HG02571 (cell line): ENCODE measurements around the gene IFNAR2.

Experiments used
- ATAC-seq: cut with Tn5 transposase; IDR thresholded peaks from one replicate; pipeline ENCODE4 v1.9.1; 2021; ENCODE audit warnings: mild to moderate bottlenecking, moderate library complexity; ENCODE audit not compliant: unreplicated experiment

IFNAR2 gene

DNA sequence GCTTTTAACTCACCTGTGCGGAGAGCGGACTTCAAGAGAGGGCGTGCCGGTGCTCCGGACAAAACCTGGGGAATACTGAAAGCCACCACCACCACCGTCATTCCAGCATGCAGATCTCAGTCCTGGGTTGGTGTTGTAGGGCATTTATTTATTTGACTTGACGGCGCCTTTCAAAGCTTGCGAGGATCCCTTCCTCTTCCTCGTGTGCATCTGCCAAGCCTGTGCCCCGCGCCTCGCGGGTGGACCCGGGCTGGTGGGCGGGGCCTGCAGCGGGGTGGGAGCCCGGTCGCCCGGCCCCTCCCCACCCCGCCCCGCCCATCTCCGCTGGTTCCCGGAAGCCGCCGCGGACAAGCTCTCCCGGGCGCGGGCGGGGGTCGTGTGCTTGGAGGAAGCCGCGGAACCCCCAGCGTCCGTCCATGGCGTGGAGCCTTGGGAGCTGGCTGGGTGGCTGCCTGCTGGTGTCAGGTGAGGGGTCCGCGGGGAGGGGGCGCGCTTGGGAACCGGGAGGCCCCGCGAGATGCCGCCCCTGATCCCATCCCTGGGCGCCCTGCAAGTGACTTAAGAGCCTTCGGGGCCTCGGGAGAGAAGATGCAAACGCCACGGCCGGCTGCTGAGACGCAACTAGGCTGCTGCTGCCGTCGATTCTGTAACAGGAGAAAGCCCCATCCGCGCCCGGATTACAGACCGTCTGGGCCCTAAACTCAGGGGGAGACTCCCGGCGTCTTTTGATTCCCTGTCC is 36.5 kb downstream of the IFNAR2 start, which contains the start of gene IL10RB:
Gene IL10RB (plus strand): TSS at position 318 of the 739 bp plus-strand sequence. CDS start 99 bp downstream, at position 417.
- peak; percentile 44 for ATAC-seq

DNA sequence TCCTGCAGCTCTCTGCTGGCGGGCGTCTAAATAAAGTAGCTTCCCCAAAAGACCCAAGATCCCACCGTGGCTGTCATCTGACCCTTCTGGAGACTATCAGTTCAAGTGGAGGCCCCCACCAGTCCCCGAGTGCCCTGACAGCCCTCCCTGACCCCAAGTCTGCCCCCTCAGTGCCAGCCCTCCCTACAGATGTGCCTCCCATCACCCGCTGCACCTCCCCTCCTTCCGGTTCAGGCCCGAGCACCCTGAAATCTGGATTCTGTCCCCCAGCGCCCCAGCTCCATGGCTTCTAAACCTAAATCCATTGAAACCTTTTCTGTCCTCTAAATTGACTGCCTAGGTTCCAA is 37.0 kb downstream of the IFNAR2 start:
- ATAC-seq: no peak

GRCh38 chr21:33267250-33267649 is 37.5 kb downstream of the IFNAR2 start:
- no peak for ATAC-seq

- peak; percentile 20 for ATAC-seq
These were observed 38.6 kb downstream of the IFNAR2 start for GRCh38 chr21:33268393-33268736.

DNA sequence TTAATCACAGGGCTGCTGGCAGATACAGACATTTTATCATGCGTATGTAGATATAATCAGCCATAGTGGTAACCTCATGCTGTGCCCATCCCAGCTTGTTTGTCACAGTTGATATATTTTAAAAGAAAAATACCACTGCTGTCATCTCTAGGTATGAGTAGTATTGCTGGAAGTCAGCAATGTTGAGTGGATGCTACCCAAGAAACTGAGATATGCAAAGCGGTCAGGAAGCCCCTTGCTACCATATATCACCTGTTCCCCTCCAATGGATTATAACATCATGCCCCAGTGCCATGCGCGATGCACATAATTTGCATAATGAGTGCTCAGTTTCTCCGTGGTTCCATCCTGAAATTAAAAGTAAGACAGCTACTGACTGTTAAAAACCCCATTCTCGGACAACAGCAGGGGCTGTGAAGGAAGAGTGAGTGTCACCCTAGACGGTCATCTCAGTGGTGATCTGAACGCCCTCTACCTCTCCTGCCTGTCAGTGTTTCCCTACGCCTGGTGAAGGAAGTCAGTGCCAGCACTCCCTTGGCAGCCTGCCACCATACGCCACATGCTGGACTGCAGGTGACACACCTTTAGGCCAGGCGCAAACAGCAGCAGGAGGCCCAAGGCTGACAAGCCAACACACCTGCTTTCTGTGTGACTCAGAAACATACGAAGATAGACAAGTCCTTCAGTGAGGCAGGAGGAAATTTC is 39.2 kb downstream of the IFNAR2 start:
- peak; percentile 54 for ATAC-seq

DNA sequence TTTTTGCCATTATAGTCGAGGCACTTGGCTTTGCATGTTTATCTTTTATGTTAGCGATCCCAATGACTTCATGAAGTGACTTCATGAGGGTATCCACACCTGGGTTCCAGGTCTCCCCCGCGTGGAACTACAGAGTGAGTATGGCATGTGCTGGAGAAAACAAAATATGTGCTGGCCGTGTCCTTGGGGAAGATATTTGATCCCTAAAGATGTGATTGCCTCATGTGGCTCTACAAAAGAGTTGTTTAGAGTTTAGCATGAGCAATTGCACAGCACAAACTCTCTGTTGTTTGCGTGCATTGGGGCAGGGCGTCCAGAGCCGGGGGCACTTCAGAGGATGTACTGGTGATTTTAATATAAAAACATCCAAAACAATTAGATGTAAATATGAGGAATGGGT is 41.2 kb downstream of the IFNAR2 start:
- ATAC-seq: no peak

DNA sequence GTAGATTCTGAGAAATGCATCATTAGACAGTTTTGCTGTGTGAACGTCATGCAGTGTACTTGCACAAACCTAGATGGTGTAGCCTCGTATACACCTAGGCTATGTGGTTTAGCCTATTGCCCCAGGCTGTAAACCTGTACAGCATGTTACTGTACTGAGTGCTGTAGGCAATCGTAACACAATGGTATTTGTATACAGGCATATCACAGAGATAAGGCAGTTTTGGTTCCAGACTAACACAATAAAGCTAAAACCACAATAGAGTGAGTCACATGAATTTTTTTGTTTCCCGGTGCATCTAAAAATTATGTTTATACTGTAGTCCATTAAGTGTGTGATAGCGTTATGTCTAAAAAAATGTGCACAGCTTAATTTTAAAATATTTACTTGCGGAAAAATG is 43.3 kb downstream of the IFNAR2 start:
- no peak for ATAC-seq

DNA sequence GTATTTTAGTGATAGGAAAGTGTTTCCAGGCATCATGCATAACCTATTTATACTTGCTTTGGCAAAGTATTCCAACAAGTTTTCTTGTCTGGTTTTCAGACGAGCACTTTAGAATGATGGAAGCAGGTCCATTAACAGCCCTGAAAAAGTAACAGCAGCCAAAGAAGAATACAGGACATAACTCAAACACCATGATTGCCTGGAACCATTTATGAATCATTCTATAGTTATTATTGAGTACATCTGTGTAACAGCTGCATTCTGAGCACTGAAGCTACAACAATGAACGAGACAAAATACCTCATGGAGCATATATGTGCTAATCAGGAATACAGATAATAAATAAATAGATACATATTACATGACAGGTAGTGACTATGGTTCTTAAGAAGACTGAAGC is 49.0 kb downstream of the IFNAR2 start:
- ATAC-seq: no peak

- no peak for ATAC-seq
These were observed 49.6 kb downstream of the IFNAR2 start for GRCh38 chr21:33279330-33279820.
